ENCODE results near the gene CLCN4. TPM values are rescaled to one million over a fixed set of nuclear protein-coding genes. Genes with fewer than 3 reads are reported as not detected.

CLCN4 gene
- total RNA-seq, 2 donors from 2014 or later: 0.19 TPM; not detected in 1

- H3K4me1 Mint-ChIP-seq: peaks cover 6% of the 10 kb centered on the region
- H3K4me3 Mint-ChIP-seq: no peak overlapping the region
- ATAC-seq (replicated peaks): no peak
- no peak overlapping the region for H3K27ac Mint-ChIP-seq
- H3K36me3 Mint-ChIP-seq (ENCODE audit: low read depth): peaks cover 23% of the 10 kb centered on the region
- no peaks in the 10 kb centered on the region for H3K27me3 Mint-ChIP-seq
- H3K9me3 Mint-ChIP-seq: no peaks in the 10 kb centered on the region
Measured at GRCh38 chrX:10120828-10121227, 35.9 kb upstream of the CLCN4 start.

- Mint-ChIP-seq H3K4me1 (peaks cover 6% of the 10 kb centered on the region), H3K27ac (no peak overlapping the region), H3K4me3 (no peak overlapping the region), H3K36me3 (ENCODE audit: low read depth) (peaks cover 16% of the 10 kb centered on the region), H3K27me3 (no peaks in the 10 kb centered on the region), H3K9me3 (no peaks in the 10 kb centered on the region)
- no peak for ATAC-seq (replicated peaks)
Measured at GRCh38 chrX:10121787-10122186, 35.0 kb upstream of the CLCN4 start.

- Mint-ChIP-seq H3K27ac (no peak overlapping the region), H3K4me3 (no peak overlapping the region), H3K36me3 (ENCODE audit: low read depth) (peaks cover 6% of the 10 kb centered on the region), H3K9me3 (no peaks in the 10 kb centered on the region), H3K4me1 (no peaks in the 10 kb centered on the region), H3K27me3 (no peaks in the 10 kb centered on the region)
- no peak for ATAC-seq (replicated peaks)
Measured at GRCh38 chrX:10124506-10125247, 32.1 kb upstream of the CLCN4 start.

DNA sequence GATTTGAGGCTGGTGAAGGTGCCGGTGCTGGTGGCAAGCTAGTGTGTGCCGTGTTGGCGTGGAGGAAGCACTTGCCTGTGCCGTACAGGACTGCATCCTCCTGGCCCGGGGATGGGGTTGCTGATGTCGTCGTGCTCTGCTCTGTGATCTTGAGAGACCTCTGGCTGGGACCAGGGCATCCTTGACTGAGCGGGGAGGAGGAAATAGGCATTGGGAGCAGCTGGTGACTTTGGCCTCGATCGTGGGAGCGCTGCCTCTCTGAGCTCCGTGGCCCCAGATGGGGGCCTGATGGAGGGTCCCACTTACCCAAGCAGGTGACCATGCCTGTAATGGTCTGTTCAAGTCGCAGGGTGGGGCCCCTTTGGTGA lies 31.5 kb upstream of the CLCN4 start:
- no peaks in the 10 kb centered on the region for H3K9me3 Mint-ChIP-seq
- H3K4me3 Mint-ChIP-seq: no peak overlapping the region
- H3K4me1 Mint-ChIP-seq: no peaks in the 10 kb centered on the region
- H3K27ac Mint-ChIP-seq: no peak overlapping the region
- no peak for ATAC-seq (replicated peaks)
- H3K36me3 Mint-ChIP-seq (ENCODE audit: low read depth): peaks cover 6% of the 10 kb centered on the region
- H3K27me3 Mint-ChIP-seq: no peaks in the 10 kb centered on the region

DNA sequence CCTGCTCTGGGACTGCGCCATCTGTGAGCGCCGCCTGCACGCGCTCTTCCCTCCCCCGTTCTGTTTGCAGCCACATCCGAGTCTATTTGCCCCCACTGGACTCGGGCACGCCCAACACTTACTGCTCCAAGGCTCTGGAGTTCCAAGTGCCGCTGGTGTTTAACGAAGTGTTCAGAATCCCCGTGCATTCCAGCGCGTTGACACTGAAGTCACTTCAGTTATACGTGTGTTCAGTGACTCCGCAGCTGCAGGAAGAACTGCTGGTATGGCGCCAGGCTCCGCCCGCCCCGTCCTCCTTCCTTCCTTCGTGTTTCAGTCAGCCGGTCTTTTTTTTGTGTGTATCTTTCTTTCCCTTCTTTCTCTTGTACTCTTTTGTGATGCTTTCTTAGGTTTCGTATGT lies 30.7 kb upstream of the CLCN4 start:
- no peak overlapping the region for H3K4me3 Mint-ChIP-seq
- H3K27me3 Mint-ChIP-seq: no peaks in the 10 kb centered on the region
- no peaks in the 10 kb centered on the region for H3K9me3 Mint-ChIP-seq
- H3K36me3 Mint-ChIP-seq (ENCODE audit: low read depth): peaks cover 12% of the 10 kb centered on the region
- ATAC-seq (replicated peaks): no peak
- no peaks in the 10 kb centered on the region for H3K4me1 Mint-ChIP-seq
- H3K27ac Mint-ChIP-seq: no peak overlapping the region

DNA sequence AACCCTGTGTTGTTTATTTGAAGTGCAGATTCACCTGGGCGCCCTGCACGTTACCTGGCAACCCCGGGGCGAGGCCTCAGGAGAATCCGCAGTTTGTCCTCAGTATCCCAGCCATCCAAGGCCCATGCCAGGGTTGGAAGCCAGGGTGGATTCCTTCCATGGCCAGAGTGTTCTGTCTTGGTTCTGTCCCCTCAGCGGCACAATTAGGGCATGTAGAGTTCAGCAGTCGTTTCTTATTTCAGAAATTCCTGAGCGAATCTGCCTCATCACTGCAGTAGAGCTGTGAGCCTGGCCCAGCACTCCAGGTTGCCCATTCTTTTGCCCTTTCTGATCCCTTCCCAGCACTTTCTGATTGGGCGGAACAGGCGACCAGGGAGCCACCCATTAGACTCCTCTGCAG lies 29.9 kb upstream of the CLCN4 start:
- Mint-ChIP-seq H3K27ac (no peak overlapping the region), H3K36me3 (ENCODE audit: low read depth) (peaks cover 17% of the 10 kb centered on the region), H3K4me1 (no peaks in the 10 kb centered on the region), H3K9me3 (no peaks in the 10 kb centered on the region), H3K27me3 (no peaks in the 10 kb centered on the region), H3K4me3 (no peak overlapping the region)
- ATAC-seq (replicated peaks): no peak

GRCh38 chrX:10128386-10128785 lies 28.4 kb upstream of the CLCN4 start:
- H3K36me3 Mint-ChIP-seq (ENCODE audit: low read depth): peaks cover 30% of the 10 kb centered on the region

DNA sequence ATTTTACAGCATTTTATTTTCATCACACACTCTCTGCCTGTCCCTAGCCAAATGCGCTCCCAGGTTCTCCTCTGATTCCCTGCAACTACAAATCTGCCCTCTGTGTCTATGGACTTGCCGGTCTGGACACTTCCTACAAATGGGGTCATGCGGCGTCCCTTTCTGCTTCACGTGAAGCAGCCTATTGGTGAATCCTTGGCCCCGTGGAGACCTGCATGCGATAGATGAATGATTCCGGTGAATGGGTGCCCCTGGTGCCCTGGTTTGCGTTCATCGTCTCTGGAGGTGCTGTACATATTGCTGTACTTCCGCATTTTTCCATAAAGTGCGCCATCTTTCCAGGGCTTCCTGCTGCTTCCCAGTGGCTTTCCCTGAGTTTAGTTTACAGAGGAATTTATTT lies 27.5 kb upstream of the CLCN4 start:
- no peak for ATAC-seq (replicated peaks)
- peaks cover 37% of the 10 kb centered on the region for H3K36me3 Mint-ChIP-seq (ENCODE audit: low read depth)
- no peaks in the 10 kb centered on the region for H3K9me3 Mint-ChIP-seq
- no peak overlapping the region for H3K27ac Mint-ChIP-seq
- H3K4me1 Mint-ChIP-seq: no peaks in the 10 kb centered on the region
- H3K4me3 Mint-ChIP-seq: no peak overlapping the region
- H3K27me3 Mint-ChIP-seq: no peaks in the 10 kb centered on the region

More at GRCh38 chrX:10128386-10128785, 28.4 kb upstream of the CLCN4 start:
- Mint-ChIP-seq H3K4me3 (no peak overlapping the region), H3K27me3 (no peaks in the 10 kb centered on the region), H3K4me1 (no peaks in the 10 kb centered on the region), H3K9me3 (no peaks in the 10 kb centered on the region), H3K27ac (no peak overlapping the region)
- no peak for ATAC-seq (replicated peaks)

DNA sequence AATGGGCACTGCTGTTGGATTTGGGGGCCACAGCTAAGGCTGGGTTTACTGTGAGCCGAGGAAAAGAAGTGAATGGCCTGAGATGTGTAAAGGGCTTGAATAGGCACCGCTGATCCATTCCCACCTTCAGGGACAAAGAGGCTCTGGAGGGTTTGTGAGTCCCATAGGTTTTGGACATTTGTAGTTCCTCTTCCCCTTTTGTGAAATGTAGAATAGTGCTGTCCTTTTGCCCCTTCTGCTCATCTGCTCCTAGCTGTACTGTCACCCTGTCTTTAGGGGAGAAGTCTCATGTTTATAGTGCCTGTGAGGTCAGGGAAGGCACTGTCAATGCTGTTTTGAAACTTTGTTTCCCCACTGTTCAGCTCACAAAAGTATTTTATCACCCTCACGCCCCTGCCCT lies 26.4 kb upstream of the CLCN4 start:
- Mint-ChIP-seq H3K27me3 (no peaks in the 10 kb centered on the region), H3K9me3 (no peaks in the 10 kb centered on the region), H3K36me3 (ENCODE audit: low read depth) (peaks cover 40% of the 10 kb centered on the region), H3K27ac (no peak overlapping the region), H3K4me3 (no peak overlapping the region), H3K4me1 (no peaks in the 10 kb centered on the region)
- ATAC-seq (replicated peaks): no peak

DNA sequence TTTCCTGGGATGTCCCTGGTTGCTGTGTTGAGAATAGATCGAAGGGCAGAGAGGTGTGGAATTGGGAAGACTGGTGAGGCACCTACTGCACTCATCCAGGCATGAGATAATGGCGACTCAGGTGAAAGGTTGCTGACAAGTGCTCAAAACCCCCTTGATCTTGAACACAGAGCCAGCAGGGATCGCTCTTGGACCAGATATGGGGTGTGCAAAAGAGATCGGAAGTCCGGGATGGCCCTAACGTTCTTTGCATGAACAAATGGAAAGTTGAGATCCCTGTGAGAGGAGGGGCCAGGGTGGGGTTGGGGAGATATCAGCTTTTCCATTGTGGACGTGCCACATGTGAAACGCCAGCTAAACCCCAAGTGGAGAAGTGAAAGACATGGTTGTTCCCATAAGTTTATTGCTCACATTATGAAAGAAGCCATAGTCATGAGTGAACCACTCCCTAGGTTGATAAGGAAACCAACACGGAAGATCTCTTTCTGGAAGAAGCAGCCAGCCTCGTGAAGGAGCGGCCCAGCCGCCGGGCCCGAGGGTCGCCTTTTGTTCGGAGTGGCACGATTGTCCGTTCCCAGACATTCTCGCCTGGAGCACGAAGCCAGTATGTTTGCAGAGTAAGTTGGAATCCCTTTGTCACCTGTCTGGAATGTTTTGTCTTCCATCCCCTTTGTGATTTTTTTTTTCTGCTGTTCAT lies 22.6 kb upstream of the CLCN4 start:
- Mint-ChIP-seq H3K4me3 (no peak overlapping the region), H3K36me3 (ENCODE audit: low read depth) (peaks cover 50% of the 10 kb centered on the region), H3K9me3 (no peaks in the 10 kb centered on the region), H3K27ac (no peak overlapping the region), H3K27me3 (no peaks in the 10 kb centered on the region), H3K4me1 (no peaks in the 10 kb centered on the region)
- no peak for ATAC-seq (replicated peaks)

GRCh38 chrX:10134921-10135320 lies 21.9 kb upstream of the CLCN4 start:
- Mint-ChIP-seq H3K4me1 (no peaks in the 10 kb centered on the region), H3K36me3 (ENCODE audit: low read depth) (peaks cover 53% of the 10 kb centered on the region), H3K4me3 (no peak overlapping the region), H3K9me3 (no peaks in the 10 kb centered on the region), H3K27me3 (no peaks in the 10 kb centered on the region), H3K27ac (no peak overlapping the region)
- ATAC-seq (replicated peaks): no peak

DNA sequence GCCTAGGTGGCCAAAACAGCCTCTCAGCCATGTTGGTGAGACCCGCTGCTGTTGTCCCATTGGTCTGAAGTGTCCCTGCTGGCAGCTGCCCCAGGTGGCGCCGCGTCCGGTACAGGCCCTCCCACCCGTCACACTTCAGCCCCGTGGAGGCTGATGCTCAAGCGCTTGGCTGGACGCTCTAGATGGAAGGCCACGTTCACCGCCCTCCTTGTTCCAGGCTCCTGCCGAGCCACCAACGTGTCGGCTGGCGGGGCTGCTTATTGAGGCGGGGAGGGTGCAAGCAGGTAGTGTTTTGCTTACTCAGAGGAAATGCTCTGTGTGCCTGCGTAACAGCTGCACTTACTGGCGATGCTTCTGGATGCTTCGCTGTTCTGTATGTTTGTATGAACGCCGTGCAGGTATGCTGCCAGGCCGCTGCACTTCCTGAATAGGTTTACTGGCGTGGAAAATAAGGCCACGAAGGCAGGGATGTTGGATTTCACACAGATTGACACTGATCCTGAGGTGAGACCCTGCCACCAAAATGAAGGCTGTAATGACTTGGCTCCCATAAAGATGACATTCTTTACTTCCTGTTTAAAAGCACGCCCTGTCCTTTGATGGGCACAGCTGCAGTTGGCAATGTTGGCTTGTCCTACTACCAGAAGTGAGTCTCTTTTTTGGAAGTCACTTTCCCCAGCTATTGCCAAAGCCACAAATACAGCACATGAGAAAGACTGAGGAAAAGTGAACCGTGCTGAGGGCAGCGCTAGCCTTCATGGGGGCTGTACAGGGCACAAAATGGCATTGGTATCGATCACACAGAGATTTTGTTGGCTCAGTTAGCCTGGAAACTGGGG lies 21.0 kb upstream of the CLCN4 start:
- Mint-ChIP-seq H3K36me3 (ENCODE audit: low read depth) (peaks cover 59% of the 10 kb centered on the region), H3K27ac (no peak overlapping the region), H3K4me3 (no peak overlapping the region), H3K4me1 (no peaks in the 10 kb centered on the region), H3K27me3 (no peaks in the 10 kb centered on the region), H3K9me3 (no peaks in the 10 kb centered on the region)
- no peak for ATAC-seq (replicated peaks)

GRCh38 chrX:10138726-10139125 lies 18.0 kb upstream of the CLCN4 start:
- Mint-ChIP-seq H3K9me3 (no peaks in the 10 kb centered on the region), H3K27ac (no peak overlapping the region), H3K36me3 (ENCODE audit: low read depth) (peaks cover 57% of the 10 kb centered on the region), H3K27me3 (no peaks in the 10 kb centered on the region), H3K4me1 (no peaks in the 10 kb centered on the region), H3K4me3 (no peak overlapping the region)
- no peak for ATAC-seq (replicated peaks)

DNA sequence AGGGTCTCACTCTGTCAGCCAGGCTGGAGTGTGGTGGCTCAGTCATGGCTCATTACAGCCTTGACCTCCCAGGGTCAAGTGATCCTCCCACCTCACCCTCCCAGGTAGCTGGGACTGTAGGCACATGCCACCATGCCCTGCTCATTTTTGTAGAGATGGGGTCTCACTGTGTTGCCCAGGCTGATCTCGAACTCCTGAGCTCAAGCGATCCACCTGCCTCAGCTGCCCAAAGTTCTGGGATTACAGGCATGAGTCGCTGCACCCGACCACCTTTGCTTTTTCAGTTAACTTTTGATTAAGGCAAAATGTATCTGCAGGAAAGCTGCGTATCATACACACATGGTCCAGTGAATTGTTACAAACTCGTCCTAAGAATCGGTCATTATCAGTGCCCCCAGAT lies 16.5 kb upstream of the CLCN4 start:
- Mint-ChIP-seq H3K4me3 (no peak overlapping the region), H3K27ac (no peak overlapping the region), H3K27me3 (no peaks in the 10 kb centered on the region), H3K4me1 (no peaks in the 10 kb centered on the region), H3K36me3 (ENCODE audit: low read depth) (peaks cover 49% of the 10 kb centered on the region), H3K9me3 (no peaks in the 10 kb centered on the region)
- no peak for ATAC-seq (replicated peaks)
